GM12865 (cell line): ENCODE results near the gene FGF2.
"Not testable (repeated sequence)": the region's sequence is repeated elsewhere in the genome, so short reads cannot be mapped to it uniquely, and the experiment has no call there.

ENCODE experiments used
- DNase-seq: peaks from one replicate; pipeline ENCODE4 v3.0.0; 2010; ENCODE audit warnings: low read depth
- H3K4me3 ChIP-seq: 2 replicates; pipeline ENCODE4 v1.5.1; 2011; ENCODE audit warnings: mild to moderate bottlenecking, low read depth, low read length, control low read depth
- TF ChIP-seq, protein P1 (sequence below): IDR thresholded peaks from 2 replicates; pipeline ENCODE4 v1.5.1; 2011; ENCODE audit warnings: low read length, control low read depth, low read depth, inconsistent platforms; ENCODE audit not compliant: insufficient read depth; ENCODE audit errors: missing control alignments

Gene FGF2

DNA sequence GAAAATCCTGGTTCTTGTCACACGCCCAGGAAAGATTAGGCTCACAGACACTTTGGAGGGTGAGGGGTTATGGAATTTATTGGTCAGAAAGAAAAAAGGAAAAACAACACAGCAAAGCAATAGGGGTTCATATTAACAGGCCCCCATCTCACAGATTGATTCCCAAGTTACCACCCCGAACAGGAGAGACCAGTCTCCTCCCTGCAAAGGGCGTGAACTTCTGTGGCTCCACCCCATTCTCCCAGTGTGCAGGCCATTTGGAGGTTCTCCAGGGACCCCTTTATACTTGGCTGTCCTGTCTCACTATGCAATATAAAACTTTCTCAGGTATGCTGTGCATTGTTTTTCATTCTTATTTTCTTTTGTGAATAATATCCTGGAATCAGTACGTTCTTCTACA, 7.4 kb downstream of the FGF2 start:
- DNase-seq = no peak
- TF ChIP-seq, protein P1, sequence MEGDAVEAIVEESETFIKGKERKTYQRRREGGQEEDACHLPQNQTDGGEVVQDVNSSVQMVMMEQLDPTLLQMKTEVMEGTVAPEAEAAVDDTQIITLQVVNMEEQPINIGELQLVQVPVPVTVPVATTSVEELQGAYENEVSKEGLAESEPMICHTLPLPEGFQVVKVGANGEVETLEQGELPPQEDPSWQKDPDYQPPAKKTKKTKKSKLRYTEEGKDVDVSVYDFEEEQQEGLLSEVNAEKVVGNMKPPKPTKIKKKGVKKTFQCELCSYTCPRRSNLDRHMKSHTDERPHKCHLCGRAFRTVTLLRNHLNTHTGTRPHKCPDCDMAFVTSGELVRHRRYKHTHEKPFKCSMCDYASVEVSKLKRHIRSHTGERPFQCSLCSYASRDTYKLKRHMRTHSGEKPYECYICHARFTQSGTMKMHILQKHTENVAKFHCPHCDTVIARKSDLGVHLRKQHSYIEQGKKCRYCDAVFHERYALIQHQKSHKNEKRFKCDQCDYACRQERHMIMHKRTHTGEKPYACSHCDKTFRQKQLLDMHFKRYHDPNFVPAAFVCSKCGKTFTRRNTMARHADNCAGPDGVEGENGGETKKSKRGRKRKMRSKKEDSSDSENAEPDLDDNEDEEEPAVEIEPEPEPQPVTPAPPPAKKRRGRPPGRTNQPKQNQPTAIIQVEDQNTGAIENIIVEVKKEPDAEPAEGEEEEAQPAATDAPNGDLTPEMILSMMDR = no peak
- H3K4me3 ChIP-seq = no peak overlapping the region

DNA sequence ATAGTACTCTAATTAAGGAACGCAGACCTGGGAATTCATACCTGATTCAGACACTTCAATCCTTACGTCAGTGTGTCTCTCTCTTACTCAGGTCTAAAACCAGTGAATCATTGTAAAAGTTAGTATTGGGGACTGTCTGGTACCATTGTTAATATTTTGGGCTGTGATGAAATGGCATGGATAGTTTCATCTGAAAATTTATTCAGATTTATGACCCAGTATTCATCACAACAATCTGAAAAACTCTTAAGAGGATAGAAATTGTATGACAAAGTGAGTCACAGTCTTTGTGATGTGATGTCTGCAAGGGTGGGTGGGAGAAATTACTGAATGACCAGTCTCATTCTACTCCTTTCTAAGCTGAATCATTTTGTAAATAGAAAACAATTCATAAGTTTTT, 10.3 kb downstream of the FGF2 start:
- TF ChIP-seq, protein P1 = no peak
- no peak overlapping the region for H3K4me3 ChIP-seq
- DNase-seq = no peak

DNA sequence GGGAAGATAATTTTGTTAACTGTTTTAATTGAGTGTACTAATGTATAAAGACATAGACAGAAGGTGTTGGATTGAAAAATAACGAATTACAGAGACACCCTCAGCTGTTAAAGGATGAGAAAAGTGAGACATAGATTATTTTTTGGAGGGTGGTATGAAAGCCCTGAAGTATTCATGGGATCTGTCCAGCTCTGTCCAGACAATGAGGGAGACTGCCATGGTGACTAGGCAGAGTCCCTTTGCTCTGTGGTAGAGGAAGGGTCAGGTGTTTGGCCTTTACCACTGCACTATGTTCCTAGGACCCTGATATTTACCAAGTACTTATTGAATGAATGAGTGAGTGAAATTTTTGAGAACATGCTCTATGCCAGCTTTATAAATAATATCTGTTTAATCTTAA, 11.4 kb downstream of the FGF2 start:
- no peak overlapping the region for H3K4me3 ChIP-seq
- TF ChIP-seq, protein P1 = no peak
- DNase-seq = no peak

DNA sequence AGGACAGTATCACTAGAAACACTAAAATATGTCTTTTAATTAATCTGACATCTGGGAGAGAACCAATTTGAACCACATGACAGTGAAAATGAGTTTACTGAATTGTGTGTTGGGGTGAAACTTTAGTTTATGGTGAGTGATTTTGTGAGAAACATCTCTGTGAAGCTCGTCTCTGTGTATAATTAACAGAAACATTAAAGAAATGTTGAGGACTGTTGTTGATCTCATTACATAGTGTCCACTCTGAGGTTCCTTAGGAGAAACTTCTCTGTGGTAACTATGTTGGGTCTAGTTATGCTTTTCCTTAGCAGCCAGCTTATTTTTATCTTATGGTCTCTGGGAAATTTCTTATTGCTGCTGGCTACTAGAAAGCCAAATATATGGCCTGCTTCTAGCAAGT, 15.8 kb downstream of the FGF2 start:
- H3K4me3 ChIP-seq = no peak overlapping the region
- no peak for DNase-seq
- TF ChIP-seq, protein P1 = no peak

DNA sequence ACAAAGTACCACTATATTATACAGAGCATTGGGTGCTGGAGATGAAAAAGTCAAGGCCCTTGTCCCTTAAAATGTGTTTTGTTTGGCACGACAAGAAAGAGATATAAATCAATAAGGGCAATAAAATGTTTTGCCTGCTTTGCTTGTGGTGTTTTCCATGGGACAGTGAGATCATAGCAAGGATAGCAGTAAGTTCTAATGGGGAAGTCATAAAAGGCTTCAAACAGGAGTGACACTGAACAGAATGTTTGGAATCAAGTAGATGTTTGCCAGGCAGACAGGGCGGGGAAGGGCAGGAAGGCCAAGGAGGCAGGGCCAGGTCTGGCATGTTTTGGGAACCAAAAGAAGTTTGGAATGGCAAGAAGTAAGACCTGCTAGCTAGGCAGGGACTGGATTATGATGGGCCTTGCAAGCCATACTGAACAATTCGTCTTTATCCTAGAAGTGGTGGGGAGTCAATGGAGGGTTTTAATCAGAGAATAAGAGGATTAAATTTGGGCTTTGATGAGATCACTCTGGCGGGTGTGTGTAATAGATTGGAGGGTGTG, 16.4 kb downstream of the FGF2 start:
- TF ChIP-seq, protein P1 = no peak
- H3K4me3 ChIP-seq = no peak overlapping the region
- DNase-seq = no peak

DNA sequence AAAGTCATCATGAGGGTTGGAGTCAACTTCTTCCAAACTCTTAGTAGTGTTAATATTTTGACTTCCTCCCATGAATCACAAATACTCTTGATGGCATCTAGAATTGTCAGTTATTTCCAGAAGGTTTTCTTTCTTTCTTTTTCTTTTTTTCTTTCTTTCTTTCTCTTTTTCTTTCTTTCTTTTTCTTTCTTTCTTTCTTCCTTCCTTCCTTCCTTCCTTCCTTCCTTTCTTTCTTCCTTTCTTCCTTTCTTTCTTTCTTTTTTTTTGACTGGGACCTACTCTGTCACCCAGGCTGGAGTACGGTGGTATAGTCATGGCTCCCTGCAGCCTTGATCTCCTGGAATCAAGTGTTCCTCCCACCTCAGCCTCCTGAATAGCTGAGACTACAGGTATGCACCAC, 17.8 kb downstream of the FGF2 start:
- not testable (repeated sequence) for H3K4me3 ChIP-seq, DNase-seq

DNA sequence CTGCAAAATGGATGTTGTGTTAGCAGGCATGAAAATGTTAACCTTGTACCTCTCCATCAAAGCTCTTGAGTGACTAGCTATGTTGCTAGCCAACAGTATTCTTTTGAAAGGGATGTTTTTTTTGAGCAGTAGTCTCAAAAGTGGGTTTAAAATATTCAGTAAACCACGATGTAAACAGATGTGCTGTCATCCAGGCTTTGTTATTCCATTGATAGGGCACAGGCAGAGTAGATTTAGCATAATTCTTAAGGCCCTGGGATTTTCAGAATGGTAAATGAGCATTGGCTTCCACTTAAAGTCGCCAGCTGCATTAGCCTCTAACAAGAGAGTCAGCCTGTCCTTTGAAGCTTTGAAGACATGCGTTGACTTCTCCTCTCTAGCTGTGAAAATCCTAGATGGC, 18.4 kb downstream of the FGF2 start:
- H3K4me3 ChIP-seq = no peak overlapping the region
- DNase-seq = no peak
- TF ChIP-seq, protein P1 = no peak
